Stimulated activated CD4-positive, alpha-beta T cell treated with anti-CD3 and anti-CD28 coated beads, Interleukin-1b, Interleukin-23, amount 100 ng/mL, for 1 hour (primary cell): ENCODE measurements around the gene HGFAC.

Experiments used
- DNase-seq, 2 donors: peaks; one replicate each; pipeline ENCODE4 v3.0.0-alpha.2; 2020; ENCODE audit warnings: low read depth in 2 of 2

The HGFAC gene

DNA sequence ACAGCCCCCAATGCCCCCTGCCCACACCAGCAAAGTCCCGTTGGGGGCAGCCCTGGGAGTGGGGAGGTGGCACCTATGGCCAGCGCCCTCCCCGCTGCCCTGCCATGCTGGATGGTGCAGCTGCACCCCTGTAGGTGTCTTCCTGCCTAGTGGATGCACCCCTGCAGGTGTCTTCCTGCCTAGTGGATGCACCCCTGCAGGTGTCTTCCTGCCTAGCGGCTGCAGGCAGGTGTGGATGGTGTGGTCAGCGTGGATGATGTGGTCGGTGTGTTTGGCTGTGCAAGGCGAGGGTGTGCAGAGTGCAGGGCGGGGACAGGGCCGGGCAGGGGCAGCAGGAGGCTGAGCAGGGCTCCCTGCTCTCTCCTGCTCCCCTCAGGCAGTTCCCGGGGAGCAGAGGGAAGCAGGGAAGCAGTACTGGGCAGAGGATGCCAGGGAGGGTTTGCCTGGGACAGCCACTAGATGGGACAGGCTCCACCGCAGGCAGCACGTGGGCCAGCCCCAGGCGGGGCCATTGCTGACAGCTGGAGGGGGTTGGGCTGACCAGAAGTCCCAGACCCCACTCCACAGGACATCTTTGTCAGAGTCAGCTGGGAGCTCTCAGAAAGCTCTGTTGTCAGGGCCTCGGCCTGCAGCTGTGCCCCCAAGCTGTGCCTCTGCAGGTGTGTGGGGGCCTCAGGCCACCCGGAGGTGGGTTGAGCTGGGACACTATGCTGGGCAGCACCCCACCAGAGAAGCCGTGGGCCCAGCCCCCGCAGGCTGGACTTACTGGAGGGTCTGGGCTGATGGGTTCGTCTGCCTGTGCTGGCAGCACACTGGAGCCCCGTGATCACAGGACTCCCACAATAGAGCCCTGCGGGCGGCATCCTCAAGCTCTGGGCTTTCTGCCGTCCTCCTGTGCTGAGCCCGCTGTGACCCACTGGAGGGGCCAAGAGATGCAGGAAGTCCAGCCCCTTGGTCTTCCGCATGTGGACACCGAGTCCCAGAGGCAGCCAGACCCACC is 45.1 kb downstream of the HGFAC start:
- DNase-seq: no peak

DNA sequence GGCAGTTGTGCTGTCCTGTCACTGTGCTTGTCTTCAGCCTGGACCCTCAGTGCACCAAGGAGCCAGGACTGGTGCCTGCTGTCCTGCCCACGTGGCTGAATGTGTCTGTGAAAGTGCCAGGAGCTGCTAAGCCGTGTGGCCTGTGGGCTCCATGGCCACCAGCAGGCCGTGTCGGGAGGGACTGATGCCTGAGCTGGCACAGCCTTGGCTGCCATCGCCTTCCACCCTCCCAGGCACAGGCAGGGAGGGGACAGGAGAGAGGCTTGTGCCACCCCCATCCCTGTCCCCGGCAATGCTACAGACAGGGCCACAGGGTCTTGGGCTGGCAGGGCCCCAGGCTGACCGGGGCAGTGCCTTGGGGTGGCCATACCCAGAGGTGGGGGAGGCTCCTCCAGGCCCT is 46.1 kb downstream of the HGFAC start:
- no peak for DNase-seq

DNA sequence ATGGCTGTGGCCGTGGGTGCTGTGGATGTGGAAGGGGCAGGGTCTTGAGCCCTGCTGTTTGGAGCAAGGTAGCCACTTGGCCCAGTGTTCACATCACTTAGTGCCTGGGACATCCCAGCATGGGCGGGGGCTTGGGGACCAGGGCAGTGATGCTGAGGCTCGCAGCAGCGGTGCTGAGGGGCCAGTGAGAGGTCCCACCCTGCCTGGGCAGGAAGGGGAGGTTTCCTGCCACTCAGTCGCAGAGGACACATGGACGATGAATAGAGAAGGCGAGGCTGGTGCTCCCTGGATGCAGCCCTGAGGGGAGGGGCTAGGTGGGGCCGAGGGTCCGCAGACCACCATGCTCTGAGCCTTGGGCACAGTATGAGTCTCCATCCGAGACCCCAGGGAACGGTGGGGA is 47.1 kb downstream of the HGFAC start:
- no peak for DNase-seq

DNA sequence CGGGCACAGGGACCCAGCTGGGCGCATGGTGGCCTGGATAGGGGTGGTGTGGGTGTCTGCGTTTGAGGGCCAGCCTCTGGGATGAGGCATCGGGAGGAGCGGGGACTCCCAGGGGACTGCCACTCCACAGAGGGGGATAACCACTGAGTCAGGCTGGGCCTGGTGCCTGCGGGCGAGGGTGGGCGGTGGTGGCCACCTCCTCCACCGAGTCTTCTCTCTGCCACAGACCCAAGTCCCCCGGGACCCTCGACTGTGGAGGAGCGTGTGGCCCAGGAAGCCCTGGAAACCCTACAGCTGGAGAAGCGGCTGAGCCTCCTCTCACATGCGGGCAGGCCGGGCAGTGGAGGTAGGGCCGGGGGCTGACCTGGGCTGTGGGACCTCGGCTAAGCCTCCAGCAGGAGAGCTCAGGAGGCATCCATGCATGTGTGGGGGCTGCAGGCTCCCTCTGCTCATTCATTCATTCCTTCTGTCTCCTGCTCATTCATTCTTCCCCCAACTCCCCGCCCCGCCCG is 47.7 kb downstream of the HGFAC start:
- DNase-seq: no peak

DNA sequence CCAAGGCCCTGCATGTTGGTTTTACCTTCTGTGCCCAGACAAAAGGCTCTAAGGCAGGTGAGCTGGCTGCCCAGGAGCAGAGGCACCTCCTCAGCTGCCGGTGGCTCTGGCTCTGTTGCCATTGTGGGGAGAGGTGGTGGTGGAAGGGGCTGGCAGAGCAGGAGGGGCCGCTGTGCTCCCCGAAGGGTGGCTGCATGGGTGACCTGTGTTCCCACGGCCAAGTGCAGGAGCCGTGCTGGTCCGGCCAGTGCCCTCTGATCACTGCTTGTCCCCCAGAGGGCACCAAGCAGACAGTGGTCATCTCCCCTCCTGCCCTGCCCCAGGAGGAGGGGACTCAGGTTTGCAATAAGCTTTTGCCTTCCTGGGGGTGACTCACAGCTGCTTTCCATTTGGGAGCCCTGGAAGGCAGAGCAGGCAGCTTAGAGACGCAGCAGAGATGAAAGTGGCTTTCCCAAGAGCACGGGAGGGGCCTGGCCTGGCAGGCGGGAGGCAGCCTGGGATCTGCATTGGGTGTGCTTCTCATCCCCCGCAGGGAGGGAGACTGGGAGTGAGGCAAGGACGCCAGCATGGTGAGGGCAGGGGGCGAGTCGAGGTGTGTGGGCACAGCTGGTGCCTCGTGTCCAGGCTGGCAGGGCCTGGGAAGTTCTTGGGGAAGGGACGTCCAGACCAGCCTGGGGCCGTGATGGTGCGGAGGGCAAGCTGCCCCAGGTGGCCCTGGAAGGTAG is 50.1 kb downstream of the HGFAC start:
- DNase-seq: no peak

DNA sequence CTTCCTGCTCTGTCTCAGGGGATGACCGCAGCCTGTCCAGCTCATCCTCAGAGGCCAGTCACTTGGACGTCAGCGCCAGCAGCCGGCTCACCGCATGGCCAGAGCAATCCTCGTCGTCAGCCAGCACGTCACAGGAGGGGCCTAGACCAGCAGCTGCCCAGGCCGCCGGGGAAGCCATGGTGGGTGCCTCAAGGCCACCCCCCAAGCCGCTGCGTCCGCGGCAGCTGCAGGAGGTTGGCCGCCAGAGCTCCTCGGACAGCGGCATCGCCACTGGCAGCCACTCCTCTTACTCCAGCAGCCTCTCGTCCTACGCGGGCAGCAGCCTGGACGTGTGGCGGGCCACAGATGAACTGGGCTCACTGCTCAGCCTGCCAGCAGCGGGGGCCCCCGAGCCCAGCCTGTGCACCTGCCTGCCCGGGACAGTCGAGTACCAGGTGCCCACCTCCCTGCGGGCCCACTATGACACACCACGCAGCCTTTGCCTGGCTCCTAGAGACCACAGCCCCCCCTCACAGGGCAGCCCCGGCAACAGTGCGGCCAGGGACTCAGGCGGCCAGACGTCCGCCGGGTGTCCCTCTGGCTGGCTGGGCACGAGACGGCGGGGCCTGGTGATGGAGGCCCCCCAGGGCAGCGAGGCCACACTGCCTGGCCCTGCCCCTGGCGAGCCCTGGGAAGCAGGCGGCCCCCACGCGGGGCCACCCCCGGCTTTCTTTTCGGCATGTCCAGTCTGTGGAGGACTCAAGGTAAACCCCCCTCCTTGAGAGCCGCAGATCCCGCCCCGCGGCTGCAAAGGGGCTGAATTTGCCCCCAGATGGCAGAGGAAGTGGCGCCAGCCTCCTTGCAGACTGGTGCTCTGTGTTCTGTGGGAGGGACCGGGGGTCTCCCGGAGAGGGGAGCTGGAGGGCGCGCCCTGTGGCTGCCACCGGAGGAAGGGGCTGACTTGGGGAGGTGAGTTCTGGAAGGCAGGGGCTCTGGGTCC is 51.3 kb downstream of the HGFAC start:
- DNase-seq: no peak

DNA sequence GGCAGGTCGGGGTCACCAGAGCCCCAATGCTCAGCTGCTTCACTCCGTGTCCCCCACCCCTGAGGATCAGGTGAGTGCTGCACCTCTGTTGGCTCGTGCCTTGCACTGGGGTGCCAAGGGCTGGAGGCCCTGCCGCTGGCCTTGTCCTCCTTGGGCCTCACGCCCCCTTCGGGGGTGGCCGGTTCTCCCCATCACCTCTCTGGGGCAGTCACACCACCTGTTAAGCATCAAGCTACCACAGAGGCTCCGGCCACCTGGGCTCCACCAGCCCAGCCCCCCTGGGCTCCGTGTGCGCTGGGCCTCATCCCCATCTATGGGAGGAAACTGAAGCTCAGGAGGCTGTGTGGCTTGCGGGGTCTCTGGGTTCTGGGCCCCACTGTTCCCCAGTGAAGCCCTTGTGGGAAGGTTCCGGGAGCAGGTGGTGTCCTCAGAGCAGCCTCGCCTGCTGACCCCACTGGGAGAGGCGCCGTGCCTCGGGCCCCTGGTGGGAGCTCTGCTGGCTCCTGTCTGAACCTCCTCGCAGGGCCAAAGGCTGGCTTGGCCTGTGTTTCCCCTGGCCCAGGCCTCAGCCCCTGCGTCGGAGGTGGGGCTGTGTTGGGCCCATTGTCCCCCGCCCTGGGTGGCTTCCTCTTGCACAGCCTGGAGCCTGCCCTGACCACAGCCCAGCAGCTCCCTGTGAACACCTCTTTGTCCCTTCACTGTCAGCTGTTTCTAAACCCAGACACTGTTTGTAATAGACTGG is 52.1 kb downstream of the HGFAC start:
- DNase-seq: no peak

DNA sequence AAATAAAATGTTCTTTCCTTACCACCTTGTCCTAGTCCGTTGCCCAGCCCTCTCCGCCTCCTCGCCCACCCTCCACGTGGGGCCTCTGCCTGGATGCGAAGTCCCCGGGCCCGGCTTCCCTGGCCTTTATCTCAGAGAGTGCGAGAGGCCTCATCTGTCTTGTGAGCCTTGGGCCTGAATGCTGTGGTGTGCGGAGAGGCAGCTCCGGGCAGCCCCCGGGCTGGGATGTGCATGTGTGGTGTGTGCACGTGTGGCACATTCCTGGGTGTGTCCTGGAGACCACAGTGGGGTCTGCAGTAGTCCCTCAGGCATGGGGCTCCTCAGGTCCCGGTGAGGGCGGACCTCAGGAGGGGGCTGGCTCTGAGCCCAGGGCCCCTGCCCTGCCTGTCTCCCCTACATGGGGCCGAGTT is 52.7 kb downstream of the HGFAC start:
- no peak for DNase-seq

DNA sequence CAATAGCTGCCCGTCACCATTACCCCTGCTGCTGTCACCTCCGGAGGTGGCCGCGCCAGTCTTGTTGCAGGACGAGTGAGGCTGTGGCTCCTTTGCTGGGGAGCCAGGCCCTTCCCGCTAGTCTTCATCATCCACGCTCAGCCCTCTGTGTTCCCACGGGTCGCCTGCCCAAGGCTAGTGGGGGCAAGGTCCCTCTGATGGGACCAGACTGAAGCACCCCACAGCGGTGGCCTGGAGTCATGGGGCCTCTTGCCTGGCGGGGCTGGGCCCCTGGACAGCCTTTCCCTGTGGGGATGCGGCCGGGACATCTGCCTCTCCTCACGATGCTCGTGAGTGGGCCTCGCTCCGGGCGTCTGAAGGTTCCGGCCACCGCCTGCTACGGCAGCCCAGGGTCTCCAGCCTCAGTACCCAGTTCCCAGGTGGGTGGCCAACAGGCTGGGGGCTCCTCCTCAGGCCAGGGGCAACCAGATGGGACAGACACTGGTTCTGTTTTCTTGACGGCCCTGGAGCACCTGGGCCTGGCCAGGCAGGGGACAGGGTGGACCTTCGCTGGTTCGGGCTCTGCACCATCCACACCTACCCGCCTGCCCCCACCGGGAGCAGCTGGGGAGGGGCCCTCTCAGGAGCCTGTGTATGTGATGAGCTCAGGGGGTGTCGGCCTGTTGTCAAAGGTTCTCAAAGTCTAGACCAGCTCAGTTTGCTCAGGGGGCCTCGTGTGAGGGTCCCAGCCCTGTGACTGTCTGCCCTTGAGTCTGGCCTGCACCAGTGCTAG is 53.6 kb downstream of the HGFAC start:
- no peak for DNase-seq

DNA sequence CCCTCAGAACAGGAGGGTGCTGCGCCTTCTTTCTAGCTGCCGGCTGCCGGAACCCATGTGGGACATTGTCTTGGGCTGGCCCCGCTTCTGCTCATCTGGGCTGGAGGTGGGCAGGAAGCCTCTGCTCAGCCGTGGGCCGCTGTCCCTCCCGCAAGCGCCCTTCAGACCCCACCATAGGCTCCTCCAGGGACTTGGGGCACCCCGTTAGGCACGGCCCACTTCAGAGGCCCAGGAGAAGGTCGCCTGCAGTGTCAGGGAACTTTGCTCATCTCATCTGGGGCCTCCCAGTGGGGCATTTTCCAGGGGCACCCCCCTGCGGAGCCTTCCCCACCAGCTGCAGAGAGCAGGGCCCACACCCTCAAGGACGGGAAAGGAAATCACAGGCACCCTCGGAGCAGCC is 54.3 kb downstream of the HGFAC start:
- DNase-seq: no peak

DNA sequence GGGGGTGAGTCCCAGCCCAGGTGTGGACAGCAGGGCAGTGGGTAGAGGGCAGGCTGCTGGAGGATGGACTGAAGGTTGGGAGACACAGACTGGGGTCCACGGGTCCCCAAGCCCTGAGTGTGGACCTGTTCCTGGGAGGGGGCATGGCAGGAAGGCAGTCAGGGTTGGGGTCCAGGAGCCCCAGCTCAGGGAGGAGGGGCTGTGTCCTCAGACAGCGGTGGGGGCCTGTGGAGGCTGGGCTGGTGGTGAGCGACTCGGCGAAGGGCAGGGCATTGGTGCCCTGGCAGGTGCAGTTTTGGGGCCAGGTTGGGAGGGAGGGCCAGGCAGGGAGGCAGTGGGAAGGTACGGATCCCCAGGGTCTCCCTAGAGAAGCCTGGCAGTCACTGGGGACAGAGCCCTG is 55.3 kb downstream of the HGFAC start:
- DNase-seq: no peak

DNA sequence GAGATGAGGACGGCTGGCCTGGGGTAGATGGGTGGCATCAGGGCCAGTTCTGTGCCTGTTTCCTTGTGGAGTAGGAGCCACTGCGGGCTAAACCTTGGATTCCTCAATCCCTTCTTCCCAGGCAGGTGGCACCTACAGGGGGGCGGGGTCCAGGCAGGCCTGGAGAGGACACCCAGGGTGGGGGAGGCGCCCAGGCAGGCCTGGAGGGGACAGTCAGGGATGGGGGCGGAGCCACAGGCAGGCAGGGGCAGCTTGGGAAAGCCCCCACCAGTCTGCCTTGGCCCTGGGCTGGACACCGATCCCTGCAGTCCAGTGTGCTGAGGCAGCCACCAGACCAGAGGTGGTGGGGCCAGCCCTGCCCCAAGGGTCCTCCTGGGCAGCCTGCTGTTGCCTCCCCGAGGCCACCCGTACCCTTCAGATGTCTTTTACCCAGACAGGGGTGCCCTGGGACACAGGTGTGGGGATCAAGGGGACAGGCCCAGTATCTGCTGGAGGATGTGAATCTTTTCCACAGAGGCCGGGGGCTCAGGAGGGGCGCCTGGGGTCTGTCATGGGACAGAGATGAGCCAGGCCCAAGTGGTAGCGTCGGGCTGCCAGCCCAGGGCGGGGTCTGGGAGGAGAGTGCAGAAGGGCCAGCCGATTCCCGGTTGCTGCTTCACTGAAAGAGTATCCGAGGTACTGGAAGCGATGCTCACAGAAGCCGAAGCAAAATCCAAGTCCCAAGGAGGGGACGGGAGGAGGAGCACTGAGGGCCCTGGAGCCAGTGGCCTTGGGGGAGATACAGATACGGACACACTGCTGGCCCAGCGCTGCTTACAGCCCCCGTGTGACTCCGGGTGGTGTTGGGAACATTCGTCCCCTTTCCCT is 56.0 kb downstream of the HGFAC start:
- DNase-seq: no peak

DNA sequence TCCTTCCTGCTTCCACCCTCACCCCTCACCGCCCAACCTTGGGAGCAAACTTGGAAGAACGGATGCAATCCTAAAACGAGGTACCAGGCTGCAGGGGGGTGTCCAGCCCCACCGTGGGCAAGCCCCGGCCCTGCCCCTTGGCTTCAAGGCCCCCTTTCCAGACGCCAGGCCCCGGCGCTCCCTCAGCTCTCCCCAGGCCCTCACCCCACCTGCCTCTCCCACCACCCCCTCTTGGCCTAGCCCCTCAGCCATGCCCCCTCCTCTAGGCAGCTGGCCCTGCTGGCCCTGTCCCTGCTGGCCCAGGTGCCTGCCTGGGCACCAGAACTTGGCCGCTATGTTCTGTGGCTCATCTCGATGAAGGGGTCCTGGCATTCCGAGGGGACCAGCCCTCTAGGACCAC is 56.6 kb downstream of the HGFAC start:
- no peak for DNase-seq
